HG02610 (cell line): ENCODE data around the gene BMI1.
"Not testable (repeated sequence)": the region's sequence is repeated elsewhere in the genome, so short reads cannot be mapped to it uniquely, and the experiment has no call there.

Experiments
- ATAC-seq: cut with Tn5 transposase; IDR thresholded peaks from one replicate; pipeline ENCODE4 v1.9.1; 2021; ENCODE audit warnings: mild to moderate bottlenecking, moderate library complexity; ENCODE audit not compliant: unreplicated experiment

BMI1 gene

GRCh38 chr10:22320591-22321155 is at the start of gene BMI1:
Gene BMI1 (plus strand): TSS chr10:22321099. CDS start chr10:22326450, 5,351 bp downstream.
- peak; percentile 27 for ATAC-seq

GRCh38 chr10:22271786-22272185 is 49.1 kb upstream of the BMI1 start:
- no peak for ATAC-seq

GRCh38 chr10:22278441-22278782 is 42.5 kb upstream of the BMI1 start:
- no peak for ATAC-seq

- ATAC-seq = no peak
Measured at GRCh38 chr10:22280078-22280477, 40.8 kb upstream of the BMI1 start.

- ATAC-seq = no peak
Measured at GRCh38 chr10:22285130-22285529, 35.8 kb upstream of the BMI1 start.

- ATAC-seq = no peak
Measured at GRCh38 chr10:22293747-22294404, 27.0 kb upstream of the BMI1 start.

GRCh38 chr10:22294694-22295093 is 26.2 kb upstream of the BMI1 start:
- no peak for ATAC-seq

GRCh38 chr10:22301193-22301592 is 19.7 kb upstream of the BMI1 start:
- ATAC-seq = no peak

- no peak for ATAC-seq
Measured at GRCh38 chr10:22303461-22303860, 17.4 kb upstream of the BMI1 start.

- no peak for ATAC-seq
Measured at GRCh38 chr10:22305721-22306120, 15.2 kb upstream of the BMI1 start.

GRCh38 chr10:22308390-22308789 is 12.5 kb upstream of the BMI1 start:
- peak; percentile 99 for ATAC-seq

GRCh38 chr10:22309180-22310000 is 11.5 kb upstream of the BMI1 start:
- ATAC-seq = no peak

GRCh38 chr10:22310012-22310411 is 10.9 kb upstream of the BMI1 start:
- not testable (repeated sequence) for ATAC-seq

GRCh38 chr10:22310928-22311327 is 10.0 kb upstream of the BMI1 start:
- ATAC-seq = no peak

- ATAC-seq = no peak
Measured at GRCh38 chr10:22314852-22315251, 6.0 kb upstream of the BMI1 start.

- ATAC-seq = peak; percentile 11
Measured at GRCh38 chr10:22315455-22316285, 5.2 kb upstream of the BMI1 start.

- ATAC-seq = peak; percentile 62
Measured at GRCh38 chr10:22316286-22317075, 4.4 kb upstream of the BMI1 start, which contains the start of gene COMMD3. Gene COMMD3 (plus strand): TSS chr10:22316388. CDS start chr10:22316418, 30 bp downstream.

- ATAC-seq = peak; percentile 27
Measured at GRCh38 chr10:22317076-22317370, 3.9 kb upstream of the BMI1 start.

GRCh38 chr10:22317771-22318565 is 2.9 kb upstream of the BMI1 start:
- no peak for ATAC-seq

- no peak for ATAC-seq
Measured at GRCh38 chr10:22318772-22319171, 2.1 kb upstream of the BMI1 start.
